ENCODE results near the gene LRCOL1.

Gene LRCOL1

DNA sequence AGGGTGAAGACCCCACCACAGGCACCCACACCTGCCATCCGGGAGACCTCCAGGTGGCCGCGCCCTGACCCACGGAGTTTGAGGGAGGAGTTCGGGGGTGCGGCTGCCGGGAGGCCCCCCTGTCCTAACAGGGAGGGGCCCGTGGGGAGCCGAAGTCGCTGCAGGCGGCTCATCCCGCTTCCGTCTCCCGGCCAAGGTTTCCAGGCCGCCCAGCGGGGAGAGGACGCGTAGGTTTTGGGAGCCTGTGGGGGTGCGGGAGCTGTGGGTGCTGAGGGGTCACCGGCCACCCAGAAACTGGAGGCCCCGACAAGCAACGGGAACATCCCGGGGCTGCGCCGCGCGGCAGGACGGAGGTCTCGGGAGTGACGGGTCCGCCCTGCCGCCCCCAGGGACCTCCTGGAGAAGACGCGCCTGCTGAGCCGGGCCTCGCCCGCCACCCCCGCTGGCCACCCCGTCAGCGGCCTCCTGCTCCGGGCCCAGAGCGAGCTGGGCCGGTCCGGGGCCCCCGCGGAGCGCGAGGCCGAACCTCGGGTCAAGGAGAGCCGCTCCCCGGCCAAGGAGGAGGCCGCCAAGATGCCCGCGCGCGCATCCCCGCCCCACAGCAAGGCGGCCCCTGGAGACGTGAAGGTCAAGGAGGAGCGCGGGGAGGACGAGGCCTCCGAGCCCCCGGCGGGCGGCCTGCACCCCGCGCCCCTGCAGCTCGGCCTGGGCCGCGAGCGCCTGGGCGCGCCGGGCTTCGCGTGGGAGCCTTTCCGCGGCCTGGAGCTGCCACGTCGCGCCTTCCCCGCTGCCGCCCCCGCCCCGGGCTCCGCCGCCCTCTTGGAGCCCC lies 27.6 kb downstream of the LRCOL1 start:
- no peak for DNase-seq (ENCODE audit: low read depth in 3 of 3)

DNA sequence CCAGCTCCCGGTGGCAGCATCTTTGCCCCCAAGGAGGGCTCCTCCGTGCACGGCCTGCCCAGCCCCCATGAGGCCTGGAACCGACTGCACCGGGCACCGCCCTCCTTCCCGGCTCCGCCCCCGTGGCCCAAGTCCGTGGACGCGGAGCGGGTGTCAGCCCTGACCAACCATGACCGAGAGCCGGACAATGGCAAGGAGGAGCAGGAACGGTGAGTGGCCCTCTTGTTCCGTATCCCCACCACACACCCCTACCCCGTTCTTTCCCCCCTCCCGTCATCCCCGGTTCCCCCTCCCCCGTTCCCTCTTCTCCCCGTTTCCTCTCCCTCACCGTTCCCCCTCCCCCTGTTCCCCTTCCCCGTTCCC lies 28.3 kb downstream of the LRCOL1 start:
- DNase-seq (ENCODE audit: low read depth in 3 of 3): no peak

DNA sequence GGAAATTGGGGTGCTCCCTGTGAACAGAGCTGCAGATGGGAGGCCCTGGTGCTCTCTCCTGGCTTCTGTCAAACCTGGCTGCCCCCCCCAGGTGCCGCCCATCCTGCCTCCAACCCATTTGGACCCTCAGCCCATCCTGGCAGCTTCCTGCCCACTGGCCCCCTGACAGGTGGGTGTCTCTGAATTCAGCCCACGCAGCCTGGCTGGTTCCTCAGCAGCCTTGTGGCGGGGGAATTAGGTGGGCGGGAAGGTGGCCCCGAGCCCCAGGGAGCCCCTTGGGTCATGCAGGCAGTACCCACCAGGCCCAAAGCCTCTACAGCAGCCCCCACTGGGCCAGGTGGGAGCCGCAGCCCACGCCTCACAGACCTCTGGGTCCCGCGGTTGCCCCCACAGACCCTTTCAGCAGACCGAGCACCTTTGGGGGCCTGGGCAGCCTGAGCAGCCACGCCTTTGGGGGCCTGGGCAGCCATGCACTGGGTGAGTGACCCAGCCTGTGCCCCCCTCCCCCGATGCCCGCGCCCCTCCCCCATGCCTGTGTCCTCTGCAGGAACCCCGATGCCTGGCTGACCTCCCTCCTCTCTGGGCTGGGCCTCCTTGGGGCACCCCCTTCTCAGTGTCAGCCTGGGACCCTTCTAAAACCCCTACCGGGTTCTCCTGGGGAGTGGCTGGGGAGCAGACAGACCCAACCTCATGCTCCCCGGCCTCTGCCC lies 28.9 kb downstream of the LRCOL1 start:
- DNase-seq (ENCODE audit: low read depth in 3 of 3): no peak

DNA sequence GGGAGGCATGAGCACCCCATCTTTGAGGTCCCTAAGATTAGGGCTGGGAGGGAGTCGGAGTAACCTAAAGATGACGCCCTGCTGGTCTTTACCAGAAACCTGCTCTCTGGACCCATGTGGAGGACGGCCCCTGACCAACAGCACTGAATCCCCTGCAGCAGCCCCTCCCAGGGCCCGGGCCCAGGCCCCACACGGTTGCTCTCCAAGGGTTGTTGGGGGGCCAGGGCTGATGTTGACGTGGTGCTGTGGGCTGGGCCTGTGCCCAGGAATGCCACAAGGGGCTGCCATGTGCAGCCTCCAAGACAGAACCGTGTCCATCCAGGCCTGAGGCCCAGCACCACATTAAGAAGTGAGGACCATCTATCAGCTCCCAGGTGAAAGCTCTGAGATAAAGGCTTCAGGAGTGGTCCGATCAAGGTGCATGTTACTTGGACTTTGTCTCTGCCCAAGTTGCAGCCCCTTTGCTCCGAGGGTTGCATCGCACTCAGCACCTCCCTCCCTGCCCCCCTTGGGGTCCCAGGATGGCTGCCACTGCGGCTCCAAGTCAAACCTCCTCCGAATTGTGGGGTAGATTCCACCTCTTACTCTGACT lies 29.6 kb downstream of the LRCOL1 start:
- no peak for DNase-seq (ENCODE audit: low read depth in 3 of 3)

DNA sequence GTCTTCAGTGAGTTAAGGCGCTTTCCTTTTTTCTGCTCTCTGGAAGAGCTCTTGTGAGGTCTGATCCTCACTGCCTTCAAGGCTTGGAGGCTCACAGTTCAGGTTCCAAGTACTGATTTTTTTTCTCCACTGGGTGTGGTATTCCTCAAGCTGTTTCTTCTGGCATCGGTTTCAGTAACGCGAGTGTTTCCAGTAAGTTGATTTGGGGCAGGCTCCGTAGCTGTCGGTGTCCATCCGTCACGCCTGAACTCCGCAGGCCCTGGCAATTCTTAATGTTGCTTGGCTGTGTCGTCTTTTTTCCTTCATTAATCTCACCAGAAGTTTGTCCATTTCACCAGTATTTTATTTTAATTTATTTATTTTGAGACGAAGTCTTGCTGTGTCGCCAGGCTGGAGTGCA lies 30.6 kb downstream of the LRCOL1 start:
- no peak for DNase-seq (ENCODE audit: low read depth in 3 of 3)

DNA sequence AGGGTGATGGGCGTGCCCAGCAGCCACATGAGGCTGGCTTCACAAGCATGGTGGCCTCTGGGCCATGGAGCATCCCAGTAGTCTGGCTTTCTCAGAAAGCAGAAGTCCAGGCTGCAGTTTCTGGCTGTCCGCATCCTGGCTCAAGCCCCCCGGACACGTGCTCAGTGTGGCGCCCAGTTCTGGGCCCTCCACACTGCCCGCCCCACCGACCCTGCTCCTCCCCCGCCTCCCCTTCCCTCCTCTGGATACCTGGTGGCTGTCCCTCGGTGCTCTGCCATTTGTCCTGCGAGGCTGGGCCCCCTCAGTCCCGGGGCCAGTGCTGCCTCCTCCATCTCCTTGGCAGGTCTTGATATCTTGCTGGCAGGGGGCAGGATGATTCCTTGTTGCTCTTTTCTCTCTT lies 31.6 kb downstream of the LRCOL1 start:
- no peak for DNase-seq (ENCODE audit: low read depth in 3 of 3)

DNA sequence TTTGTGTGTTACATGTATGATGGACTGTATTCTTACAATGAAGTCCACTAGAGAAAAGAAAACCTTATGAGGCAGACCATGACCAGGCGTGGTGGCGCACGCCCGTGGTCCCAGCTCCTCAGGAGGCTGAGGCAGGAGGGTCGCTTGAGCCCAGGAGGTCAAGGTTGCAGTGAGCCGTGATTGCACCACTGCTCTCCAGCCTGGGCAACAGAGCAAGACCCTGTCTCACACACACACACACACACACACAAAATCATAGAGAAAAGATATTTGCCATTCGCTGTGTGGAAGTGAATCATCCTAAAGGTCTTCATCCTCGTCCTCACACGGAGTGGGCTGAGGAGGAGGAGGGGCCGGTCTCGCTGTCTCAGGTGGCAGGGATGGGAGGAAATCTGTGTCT lies 32.3 kb downstream of the LRCOL1 start:
- no peak for DNase-seq (ENCODE audit: low read depth in 3 of 3)

DNA sequence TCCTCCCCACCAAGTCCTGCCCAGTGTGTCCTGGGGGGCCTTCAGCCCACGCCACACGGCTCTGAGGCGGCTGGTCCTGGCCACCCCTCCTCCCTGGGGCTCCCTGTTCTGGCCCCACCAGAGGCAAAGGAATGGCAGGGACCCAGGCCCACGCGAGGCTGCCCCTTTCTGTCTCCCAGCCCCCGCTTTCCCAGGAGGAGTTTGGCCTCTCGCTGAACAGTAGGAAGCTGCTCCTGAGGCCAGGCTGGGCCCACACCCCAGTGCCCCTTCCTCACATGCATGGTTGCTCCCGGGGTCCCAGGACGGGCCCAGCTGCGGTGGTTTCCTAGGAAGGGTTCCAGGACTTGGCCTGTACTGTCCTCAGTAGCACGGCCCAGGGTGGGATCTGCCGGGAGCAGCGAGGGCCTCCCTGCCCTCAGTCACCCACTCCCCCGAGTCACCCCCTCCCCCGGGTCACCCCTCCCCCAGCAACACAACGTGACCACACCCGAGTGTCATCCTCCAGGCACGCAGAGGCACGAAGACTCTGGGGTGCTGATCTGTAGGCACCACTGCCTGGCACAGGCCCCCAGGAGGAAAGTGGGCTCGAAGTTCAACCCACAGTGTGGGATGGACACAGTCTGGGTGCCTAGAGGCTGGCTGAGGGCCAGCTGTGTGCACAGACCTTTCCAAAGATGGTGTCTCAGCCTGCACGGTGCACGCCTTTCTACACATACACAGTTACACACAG lies 33.0 kb downstream of the LRCOL1 start:
- DNase-seq (ENCODE audit: low read depth in 3 of 3): no peak

DNA sequence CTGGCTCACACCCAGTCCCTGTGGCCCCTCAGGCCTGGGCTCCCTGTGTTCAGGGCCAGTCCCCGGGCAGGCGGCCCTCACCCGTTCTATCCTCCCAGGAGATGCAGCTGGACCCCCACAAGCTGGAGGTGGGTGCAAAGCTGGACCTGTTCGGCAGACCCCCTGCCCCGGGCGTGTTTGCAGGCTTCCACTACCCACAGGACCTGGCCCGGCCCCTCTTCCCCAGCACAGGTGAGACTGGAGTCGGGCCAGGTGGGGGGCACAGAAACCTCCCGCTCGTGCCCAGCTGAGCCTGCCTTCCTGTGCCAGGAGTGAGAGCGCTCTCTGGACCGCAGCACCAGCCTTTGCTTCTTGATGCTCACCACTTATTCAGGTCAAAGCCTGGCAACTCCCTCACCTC lies 33.7 kb downstream of the LRCOL1 start:
- DNase-seq (ENCODE audit: low read depth in 3 of 3): no peak

DNA sequence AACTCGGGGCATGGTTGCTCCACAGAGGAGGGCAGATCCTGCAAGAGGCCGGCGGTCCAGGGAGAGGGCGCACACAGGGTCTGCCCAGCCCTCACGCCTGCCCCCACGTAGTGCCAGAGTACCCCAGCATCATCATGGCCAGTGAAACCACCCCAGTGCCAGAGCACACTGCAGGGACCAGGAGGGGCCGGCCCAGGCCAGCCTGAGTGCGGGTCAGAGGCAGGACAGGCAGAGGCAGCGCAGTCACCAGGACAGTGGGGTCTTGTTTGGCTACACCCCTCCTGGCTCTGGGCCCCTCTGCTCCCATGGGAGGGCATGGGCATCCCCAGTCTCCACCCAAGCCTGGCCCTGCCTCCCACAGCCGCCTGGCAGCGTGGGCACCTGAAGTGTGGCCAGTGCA lies 34.7 kb downstream of the LRCOL1 start:
- DNase-seq (ENCODE audit: low read depth in 3 of 3): no peak

DNA sequence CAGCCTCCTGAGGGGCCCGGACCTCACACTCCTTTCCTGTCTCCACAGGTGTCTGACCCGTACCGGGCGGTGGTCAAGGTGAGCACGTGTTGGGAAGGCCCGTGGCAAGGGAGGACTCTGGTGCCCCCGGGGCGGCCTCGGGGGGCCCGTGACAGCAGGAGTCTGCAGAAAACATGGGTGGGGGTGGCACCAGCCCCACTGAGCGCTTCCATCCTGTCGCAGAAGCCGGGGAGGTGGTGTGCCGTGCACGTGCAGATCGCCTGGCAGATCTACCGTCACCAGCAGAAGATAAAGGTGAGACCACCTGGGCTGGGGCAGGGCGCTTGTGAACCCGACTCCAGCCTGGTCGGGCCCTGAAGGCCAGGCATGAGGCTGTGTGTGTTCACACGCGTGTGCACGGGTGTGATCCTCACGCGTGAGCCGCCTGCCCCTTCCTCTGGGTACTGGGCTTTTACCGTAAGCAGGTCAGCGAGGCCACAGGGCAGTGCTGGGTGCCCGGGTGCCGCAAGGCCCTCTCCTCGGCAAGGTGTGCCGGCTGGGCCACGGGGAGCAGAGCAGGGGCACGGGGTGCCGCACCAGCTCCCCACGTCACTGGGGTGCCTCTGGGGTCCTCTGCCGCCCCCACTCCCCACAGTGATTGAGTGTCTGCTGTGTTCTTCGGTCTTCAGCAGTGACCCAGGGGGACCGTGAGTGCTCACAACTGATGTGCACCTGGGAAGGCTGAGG lies 35.9 kb downstream of the LRCOL1 start:
- no peak for DNase-seq (ENCODE audit: low read depth in 3 of 3)

DNA sequence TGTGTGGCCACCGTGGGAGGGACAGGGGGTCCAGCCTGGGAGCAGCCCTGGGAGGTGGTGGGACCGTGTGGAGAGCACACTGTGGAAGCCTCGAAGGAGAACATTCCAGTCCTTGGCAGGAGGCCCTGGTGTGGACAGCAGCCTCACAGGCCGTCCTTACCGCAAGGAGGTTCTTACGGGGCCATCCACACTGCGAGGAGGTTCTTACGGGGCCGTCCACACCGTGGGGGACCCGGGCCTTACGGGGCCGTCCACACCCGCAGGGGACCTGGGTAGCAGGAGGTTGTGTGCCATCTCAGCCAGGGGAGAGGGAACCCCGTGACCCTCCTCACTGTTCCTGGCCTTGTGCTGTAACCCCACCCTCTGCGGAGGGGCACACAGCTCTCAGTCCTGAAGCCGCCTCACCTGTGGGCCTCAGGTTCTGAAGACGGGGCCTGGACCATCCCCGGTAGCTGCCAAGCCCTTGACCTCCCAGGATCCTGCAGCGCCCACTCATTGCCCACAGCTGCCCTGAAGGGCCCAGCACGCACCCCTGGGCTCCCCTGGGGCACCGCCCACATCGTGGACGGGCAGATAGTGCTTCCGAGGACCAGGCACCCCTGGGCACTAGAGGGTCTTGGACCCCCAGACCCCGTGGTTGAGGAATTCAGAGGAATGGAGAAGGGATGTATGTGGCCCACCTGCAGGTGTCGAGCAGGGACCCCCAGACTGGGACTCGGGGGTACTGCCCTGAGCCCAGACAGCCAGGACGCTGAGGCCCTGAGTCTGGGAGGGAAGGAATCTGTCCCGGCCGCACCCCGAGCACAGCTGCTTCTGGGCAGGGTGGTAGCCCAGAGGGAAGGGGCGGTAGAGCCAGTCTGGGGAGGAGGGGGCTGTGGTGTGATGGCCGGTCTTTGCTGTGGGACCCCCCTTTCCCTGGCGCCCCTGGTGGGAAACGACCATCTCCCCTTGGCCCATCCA lies 37.3 kb downstream of the LRCOL1 start:
- DNase-seq (ENCODE audit: low read depth in 3 of 3): no peak

DNA sequence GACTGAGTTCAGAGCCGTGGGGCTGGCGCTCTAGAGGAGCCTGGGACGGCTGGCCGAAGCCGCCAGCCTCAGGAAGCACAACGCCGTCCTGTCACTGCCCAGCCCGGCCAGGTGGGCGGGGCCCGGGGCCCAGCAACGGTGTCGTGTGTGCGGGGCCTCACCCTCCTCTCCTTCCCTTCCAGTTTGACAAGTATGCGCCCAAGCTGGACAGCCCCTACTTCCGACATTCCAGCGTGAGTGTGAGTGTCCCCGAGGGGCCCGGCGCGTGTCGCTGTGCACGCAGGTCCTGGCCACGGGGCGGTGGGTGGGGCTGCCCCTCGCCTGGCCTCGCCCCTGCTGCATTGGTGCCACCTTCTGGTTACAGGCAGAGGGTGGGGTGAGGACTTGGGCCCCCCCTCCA lies 38.3 kb downstream of the LRCOL1 start:
- DNase-seq (ENCODE audit: low read depth in 3 of 3): no peak

DNA sequence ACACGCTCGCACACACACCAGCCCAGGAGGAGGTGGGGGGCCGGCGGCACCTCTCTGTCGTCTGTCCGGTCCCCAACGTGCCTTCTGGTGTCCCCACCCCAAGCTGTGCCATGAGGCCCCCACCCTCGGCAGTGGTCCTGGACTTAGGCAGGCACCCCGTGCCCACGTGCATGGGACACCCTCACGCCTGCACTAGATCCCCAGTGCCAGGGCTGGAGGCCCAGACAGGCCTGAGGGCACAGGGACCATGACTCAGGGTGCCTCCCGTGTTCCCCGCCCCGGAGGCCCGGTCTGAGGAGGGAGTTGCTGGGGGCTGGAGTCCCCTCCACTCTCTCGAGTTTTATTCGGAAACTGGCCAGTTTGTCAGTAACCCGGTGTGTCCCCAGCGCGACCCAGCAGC lies 38.8 kb downstream of the LRCOL1 start:
- no peak for DNase-seq (ENCODE audit: low read depth in 3 of 3)

DNA sequence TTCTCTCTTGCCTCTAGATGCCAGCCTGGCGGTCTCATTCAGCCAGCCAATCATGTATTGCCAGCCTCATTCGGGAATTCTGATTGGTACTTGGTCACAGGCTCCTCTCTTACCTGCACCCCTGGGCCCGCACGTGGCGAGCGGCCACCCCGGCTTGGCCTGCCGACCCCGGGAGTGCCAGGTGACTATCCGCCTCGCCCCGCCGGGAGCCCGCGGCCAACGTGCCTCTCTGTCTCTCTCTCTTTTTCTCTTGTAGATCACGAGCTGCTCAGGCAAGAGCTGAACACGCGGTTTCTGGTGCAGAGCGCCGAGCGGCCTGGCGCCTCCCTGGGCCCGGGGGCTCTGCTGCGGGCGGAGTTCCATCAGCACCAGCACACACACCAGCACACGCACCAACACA lies 39.3 kb downstream of the LRCOL1 start:
- DNase-seq (ENCODE audit: low read depth in 3 of 3): no peak

DNA sequence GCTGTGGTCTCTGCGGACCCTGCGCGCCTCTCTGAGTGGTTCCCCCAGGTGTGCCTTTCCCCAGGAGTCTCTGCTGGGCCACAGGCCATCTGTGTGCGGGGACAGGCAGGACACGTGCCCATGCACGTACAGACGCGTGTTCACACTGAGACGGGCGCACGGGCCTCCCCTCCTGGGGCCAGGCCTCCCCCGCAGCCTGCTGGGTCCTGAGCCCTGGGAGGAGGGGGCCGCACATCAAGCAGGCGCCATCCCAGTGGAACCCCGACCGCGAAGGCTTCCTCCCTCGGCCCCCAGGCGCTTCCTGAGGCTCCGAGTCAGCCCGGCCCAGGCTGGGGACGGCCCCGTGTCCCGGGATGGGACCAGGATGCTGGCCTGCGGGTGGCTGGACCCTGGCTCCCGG lies 39.7 kb downstream of the LRCOL1 start:
- no peak for DNase-seq (ENCODE audit: low read depth in 3 of 3)

DNA sequence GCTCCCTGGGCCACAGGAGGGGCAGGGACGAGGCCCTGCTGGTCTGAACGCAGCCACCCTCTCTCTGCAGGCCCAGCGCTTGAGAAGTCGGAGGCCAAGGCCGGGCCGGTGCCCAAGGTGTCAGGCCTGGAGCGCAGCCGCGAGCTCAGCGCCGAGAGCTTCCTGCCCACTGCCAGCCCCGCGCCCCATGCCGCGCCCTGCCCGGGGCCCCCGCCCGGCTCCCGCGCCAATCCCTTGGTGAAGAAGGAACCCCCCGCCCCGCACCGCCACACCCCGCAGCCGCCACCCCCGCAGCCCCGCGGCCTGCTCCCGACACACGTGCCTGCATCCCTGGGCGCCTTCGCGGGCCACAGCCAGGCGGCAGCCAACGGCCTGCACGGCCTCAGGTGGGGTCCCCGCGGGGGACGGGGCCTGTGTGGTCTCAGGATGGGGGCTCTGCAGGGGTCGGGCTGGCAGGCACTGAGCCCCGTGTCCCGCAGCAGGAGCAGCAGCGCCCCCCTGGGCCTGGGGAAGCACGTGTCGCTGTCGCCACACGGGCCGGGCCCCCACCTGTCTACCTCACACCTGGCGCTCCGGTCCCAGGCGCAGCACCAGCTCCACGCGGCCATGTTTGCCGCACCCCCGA lies 40.4 kb downstream of the LRCOL1 start:
- no peak for DNase-seq (ENCODE audit: low read depth in 3 of 3)

DNA sequence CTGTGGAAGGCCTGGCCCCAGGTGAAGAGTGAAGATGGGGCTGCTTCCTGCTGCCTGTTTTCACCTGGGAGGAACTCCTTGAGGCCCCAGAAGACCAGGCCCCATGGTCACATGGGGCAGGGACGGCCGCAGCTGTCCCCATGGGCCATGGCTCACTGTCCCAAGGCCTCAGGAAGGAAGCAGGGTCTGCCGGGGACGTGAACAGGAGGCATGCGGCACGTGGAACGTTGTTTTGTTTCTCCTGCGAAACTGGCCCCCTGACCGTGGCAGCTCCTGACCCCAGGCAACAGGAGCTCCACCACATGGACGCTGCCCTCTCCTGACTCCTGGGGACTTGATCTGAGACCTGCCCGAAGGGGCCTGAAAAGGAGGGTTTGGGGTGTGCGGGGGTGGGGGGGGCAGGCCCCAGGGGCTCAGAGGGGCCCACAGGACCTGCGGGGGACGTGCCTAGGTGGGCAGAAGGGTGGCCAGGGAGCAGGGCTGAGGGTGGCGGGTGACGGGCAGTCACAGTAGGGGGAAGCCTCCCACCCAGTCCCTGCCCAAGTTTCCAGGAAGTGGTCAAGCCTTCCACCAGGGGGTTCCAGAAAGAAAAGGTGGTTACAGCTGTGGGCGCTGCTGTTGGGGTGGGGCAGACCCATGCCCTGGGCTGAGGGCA lies 41.4 kb downstream of the LRCOL1 start:
- no peak for DNase-seq (ENCODE audit: low read depth in 3 of 3)

DNA sequence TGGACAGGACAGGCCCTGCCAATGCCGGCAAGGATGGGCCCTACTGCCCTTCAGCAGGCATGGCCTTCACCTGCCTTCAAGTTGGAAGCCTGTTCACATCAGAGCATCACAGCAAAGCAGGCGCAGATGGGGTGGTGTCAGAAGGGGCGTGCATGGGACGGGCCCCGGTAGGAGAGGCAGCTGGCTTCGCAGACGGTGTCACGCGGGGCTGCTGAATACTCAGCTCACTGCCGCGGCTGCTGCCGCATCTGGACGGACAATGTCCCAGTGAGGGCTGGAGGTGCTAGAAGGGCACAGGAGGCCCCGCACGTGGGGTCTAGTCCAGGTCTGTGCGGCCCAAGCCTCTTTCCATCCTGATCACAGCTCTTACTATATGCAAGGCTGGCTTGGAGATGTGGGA lies 42.1 kb downstream of the LRCOL1 start:
- no peak for DNase-seq (ENCODE audit: low read depth in 3 of 3)
